AG10803 (cell line): ENCODE measurements around the gene PRDX6.

Experiments
- DNase-seq: peaks from one replicate; pipeline ENCODE4 v3.0.0; 2010; ENCODE audit warnings: low read depth
- H3K4me3 ChIP-seq: 2 replicates; pipeline ENCODE4 v1.5.1; 2011; ENCODE audit warnings: mild to moderate bottlenecking, low read length, control low read depth
- TF ChIP-seq, protein P1 (sequence below): conservative IDR thresholded peaks from 2 replicates; pipeline ENCODE4 v1.5.1; 2011; ENCODE audit warnings: mild to moderate bottlenecking, low read length, control low read depth, inconsistent platforms

Gene PRDX6

DNA sequence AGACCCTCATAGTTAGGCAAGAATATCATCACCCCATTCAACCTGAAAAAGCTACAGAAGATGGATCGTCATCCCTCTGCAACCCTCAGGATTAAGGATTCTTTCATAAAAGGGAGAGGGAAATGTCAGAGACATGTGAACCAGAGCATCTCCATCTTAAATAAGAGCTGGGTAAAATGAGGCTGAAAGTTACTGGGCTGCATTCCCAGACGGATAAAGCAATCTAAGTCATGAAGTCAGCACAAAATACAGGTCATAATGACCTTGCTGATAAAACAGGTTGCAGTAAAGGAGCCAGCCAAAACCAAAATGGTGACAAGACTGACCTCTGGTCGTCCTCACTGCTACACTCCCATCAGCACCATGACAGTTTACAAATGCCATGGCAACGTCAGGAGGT, 22.6 kb downstream of the PRDX6 start:
- TF ChIP-seq, protein P1, sequence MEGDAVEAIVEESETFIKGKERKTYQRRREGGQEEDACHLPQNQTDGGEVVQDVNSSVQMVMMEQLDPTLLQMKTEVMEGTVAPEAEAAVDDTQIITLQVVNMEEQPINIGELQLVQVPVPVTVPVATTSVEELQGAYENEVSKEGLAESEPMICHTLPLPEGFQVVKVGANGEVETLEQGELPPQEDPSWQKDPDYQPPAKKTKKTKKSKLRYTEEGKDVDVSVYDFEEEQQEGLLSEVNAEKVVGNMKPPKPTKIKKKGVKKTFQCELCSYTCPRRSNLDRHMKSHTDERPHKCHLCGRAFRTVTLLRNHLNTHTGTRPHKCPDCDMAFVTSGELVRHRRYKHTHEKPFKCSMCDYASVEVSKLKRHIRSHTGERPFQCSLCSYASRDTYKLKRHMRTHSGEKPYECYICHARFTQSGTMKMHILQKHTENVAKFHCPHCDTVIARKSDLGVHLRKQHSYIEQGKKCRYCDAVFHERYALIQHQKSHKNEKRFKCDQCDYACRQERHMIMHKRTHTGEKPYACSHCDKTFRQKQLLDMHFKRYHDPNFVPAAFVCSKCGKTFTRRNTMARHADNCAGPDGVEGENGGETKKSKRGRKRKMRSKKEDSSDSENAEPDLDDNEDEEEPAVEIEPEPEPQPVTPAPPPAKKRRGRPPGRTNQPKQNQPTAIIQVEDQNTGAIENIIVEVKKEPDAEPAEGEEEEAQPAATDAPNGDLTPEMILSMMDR, result no peak
- no peak for DNase-seq

DNA sequence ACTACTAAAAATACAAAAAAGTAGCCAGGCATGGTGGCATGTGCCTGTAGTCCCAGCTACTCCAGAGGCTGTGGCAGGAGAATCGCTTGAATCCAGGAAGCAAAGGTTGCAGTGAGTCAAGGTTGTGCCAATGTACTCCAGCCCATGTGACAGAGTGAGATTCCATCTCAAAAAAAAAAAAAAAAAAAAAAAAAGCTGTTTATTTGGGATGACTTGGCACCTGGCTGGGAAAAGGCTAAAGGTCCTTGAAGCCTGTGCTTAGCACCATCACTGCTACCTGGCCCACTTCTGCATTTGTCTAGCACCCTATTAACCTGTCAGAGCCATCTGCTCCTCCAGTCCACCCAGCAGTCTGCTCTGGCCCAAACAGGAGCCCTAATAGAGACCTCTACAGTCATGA, 25.0 kb downstream of the PRDX6 start:
- H3K4me3 ChIP-seq, result no peak overlapping the region
- no peak for DNase-seq
- TF ChIP-seq, protein P1, result no peak

More for the DNA sequence above, 22.6 kb downstream of the PRDX6 start:
- H3K4me3 ChIP-seq, result no peak overlapping the region

DNA sequence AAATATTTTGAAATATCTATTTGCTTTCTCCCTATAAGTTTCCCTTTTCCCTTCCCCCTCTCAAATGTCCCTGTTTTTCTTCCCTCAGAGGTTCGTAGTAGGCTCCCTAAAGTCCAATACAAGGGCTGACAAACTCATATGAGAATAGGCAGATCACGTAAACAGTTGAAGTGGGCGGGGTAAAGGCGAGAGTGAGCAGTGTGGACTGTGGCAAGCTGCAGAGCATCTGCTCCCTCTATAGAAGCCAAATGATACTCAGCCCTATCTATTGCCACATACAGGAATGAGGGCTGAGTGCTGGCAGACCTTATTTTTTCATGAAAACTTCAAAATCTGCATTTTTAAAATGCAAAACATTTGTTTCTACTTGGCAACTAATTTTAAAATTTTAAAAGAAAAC, 26.3 kb downstream of the PRDX6 start:
- peak; percentile 51 for DNase-seq
- TF ChIP-seq, protein P1, result no peak
- H3K4me3 ChIP-seq, result no peak overlapping the region

DNA sequence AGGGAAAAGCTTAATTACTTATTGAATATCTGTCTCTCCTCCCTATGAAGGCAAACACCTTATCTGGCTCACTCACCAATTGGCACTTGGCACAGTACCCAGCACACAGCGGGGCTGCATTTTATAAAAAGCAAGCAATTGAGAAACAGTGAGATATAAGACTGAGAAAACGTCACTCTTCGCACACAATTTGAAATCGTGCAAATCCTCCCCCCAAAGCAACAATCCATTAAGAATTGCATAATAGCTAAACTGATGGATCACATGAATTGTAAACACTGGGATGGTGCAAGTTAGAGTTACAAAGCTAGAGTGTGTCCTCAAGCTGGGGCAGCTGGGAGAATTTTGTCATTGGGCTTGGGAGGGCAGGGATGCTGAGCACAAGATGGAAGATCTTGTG, 27.1 kb downstream of the PRDX6 start:
- no peak overlapping the region for H3K4me3 ChIP-seq
- TF ChIP-seq, protein P1, result no peak
- no peak for DNase-seq

DNA sequence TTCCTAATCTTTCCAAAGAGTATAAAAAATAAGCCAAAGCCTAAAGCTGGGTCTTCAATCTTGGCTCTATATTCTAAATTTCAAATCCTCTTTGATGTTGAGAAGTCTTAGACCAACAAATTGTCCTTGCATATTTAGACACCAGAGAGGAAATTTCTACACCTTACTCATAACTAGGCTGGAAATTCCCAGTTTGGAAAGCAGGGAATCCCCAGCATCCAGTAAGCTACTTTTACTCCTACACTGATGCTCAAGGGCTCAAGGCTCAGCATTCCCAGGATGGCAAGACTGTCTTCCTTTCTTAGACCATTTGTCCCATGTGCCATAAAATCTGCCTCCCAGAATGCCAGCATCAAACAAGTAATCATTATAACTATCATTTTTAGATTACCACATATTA, 28.3 kb downstream of the PRDX6 start:
- TF ChIP-seq, protein P1, result no peak
- H3K4me3 ChIP-seq, result no peak overlapping the region
- DNase-seq, result no peak

DNA sequence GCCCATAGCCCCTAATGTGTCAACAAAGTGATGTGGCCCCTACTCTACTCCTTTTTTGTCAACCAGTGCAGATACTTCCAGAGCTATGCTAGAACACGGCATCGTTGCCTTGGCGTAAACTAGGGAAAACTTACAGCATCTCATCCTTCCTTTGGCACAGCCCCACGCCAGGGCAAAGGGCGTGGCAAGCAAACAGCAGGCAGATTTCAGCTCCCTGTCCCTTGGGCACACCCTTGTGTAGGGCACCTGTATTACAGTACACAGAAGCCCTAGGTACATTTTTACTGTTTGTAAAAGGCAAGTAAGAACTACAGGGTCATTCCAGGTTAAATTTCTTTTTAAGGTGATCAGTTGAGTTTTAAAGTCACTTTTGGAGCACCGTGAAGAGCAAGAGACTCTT, 29.3 kb downstream of the PRDX6 start:
- no peak overlapping the region for H3K4me3 ChIP-seq
- DNase-seq, result no peak
- TF ChIP-seq, protein P1, result no peak

DNA sequence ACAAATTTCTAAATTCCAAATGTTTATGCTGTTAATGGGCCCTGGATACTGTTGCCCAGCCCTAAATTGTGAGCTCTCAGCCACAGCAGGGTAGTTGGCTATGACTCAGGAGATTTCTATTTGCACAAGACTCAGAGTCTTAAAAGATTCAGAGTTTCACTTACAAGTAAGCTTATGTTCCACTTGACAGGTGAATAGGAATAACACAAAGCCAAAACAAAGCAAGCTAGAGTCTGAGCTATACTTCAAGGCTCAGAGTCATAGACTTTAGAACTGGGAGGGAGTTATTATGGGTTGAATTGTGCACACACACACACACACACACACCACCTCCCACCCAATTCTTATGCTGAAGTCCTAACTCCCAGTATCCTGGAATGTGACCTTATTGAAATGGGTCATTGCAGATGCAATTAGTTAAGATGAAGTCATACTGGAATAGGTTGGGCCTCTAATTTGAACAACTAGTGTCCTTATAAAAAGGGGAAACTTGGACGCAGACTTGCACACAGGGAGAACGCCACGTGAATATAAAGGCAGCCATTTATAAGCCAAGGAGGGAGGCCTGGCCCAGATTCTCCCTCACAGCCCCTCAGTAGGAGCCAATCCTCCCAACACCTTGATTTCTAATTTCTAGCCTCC, 30.2 kb downstream of the PRDX6 start:
- TF ChIP-seq, protein P1, result no peak
- DNase-seq, result peak; percentile 68
- H3K4me3 ChIP-seq, result no peak overlapping the region
